Thyroid gland (tissue), 4 donors: ENCODE measurements around the gene GLG1.

Source experiments
- CTCF ChIP-seq, 6 experiments: fragments of 200-600 bp in 3 of 6; fragments of 450-650 bp in 3 of 6; sonication (generic) in 3 of 6; IDR thresholded peaks; one replicate each; pipeline ENCODE4 v1.5.1; 2016 to 2019; ENCODE audit warnings: antibody characterized with exemption in 6 of 6, mild to moderate bottlenecking in 2 of 6, inconsistent platforms in 1 of 6, moderate library complexity in 1 of 6
- POLR2A ChIP-seq, 2 donors: fragments of 450-650 bp; IDR thresholded peaks; one replicate each; pipeline ENCODE4 v1.6.1; 2017; ENCODE audit warnings: antibody characterized with exemption in 2 of 2, mild to moderate bottlenecking in 2 of 2, moderate library complexity in 1 of 2

- no peak for TF ChIP-seq CTCF (IDR thresholded peaks at IDR 0.05)
- no peak for TF ChIP-seq POLR2A (IDR thresholded peaks at IDR 0.05)
Measured at GRCh38 chr16:74500907-74501306, 106.0 kb downstream of the GLG1 start.
